HEK293 (cell line): Measurements from ENCODE around the gene LINC00237.

Experiments used
- CTCF ChIP-seq: fragments of 450-650 bp; formaldehyde crosslinking; IDR thresholded peaks from 2 replicates; pipeline ENCODE4 v1.5.1; 2016; ENCODE audit warnings: missing biosample characterization, missing genetic modification characterization
- PBX3 ChIP-seq: sonication (generic); formaldehyde crosslinking; IDR thresholded peaks from 2 replicates; pipeline ENCODE4 v1.8.1; 2022; ENCODE audit warnings: mild to moderate bottlenecking, moderate library complexity, missing genetic modification reagents
- REST ChIP-seq: fragments of 450-650 bp; formaldehyde crosslinking; IDR thresholded peaks from 2 replicates; pipeline ENCODE4 v1.5.1; 2016; ENCODE audit warnings: missing biosample characterization, missing genetic modification characterization
- ZNF274 ChIP-seq, 2 experiments: fragments of 200-500 bp in 1 of 2; fragments of 450-650 bp in 1 of 2; sonication (Bioruptor generic) in 1 of 2; formaldehyde crosslinking in 1 of 2; IDR thresholded peaks; 2 replicates each; pipeline versions ENCODE4 v1.5.1 to v1.6.1; 2014 to 2016; ENCODE audit warnings: borderline replicate concordance in 1 of 2, inconsistent platforms in 1 of 2, low read length in 1 of 2, missing biosample characterization in 1 of 2, missing genetic modification characterization in 1 of 2
- ZNF623 ChIP-seq: fragments of 450-650 bp; formaldehyde crosslinking; IDR thresholded peaks from 2 replicates; pipeline ENCODE4 v1.5.1; 2016; ENCODE audit warnings: missing biosample characterization, missing genetic modification characterization

GRCh38 chr20:21090721-21091120, 15.4 kb downstream of the LINC00237 start:
- no peak for TF ChIP-seq PBX3 (CRISPR knock-in tag)
- TF ChIP-seq REST: no peak
- no peak for TF ChIP-seq CTCF (tag by site-specific recombination)
- TF ChIP-seq ZNF623 (tag by site-specific recombination): no peak
- TF ChIP-seq ZNF274 (IDR thresholded peaks at IDR 0.05; ENCODE audit: low read length): no peak
- no peak for TF ChIP-seq ZNF274 (tag by site-specific recombination; IDR thresholded peaks at IDR 0.05; ENCODE audit: borderline replicate concordance)
